ENCODE measurements around the gene CR1L. TPM values are rescaled to one million over a fixed set of nuclear protein-coding genes. Genes with fewer than 3 reads are reported as not detected.

CR1L gene
- polyA plus RNA-seq, 1 donor from 2014 or later, result not detected

GRCh38 chr1:207645635-207646081 is 725 bp downstream of the CR1L start:
- Histone ChIP-seq H3K9me2 (ENCODE audit: insufficient read depth, low read length) (no peaks in the 10 kb centered on the region), H3K9ac (ENCODE audit: low read length) (no peak overlapping the region), H3K27me3 (ENCODE audit: insufficient read depth, low read depth, low read length) (no peaks in the 10 kb centered on the region), H3K27ac (ENCODE audit: low read length) (no peak overlapping the region), H3K9me3 (ENCODE audit: low read length) (no peaks in the 10 kb centered on the region), H3K36me3 (ENCODE audit: insufficient read depth, low read length) (no peaks in the 10 kb centered on the region), H2AFZ (ENCODE audit: low read depth, low read length) (no peak overlapping the region), H3K4me2 (ENCODE audit: low read length) (no peak overlapping the region), H4K20me1 (ENCODE audit: insufficient read depth) (no peaks in the 10 kb centered on the region), H3K79me2 (replicated peaks; ENCODE audit: insufficient read depth, low read length) (no peaks in the 10 kb centered on the region), H3F3A (ENCODE audit: insufficient read depth, low read length, poor library complexity, severe bottlenecking) (no peaks in the 10 kb centered on the region), H3K4me3 (ENCODE audit: low read length) (no peak overlapping the region)
- TF ChIP-seq EZH2 (IDR thresholded peaks at IDR 0.05; ENCODE audit: borderline replicate concordance, insufficient read depth, low read length, poor library complexity, severe bottlenecking) (no peak), CTCF (IDR thresholded peaks at IDR 0.05; ENCODE audit: poor library complexity, severe bottlenecking) (no peak), POLR2AphosphoS5 (IDR thresholded peaks at IDR 0.05) (no peak), REST (IDR thresholded peaks at IDR 0.05; ENCODE audit: borderline replicate concordance) (no peak), TAF1 (IDR thresholded peaks at IDR 0.05; ENCODE audit: low read depth) (no peak), SMC3 (conservative IDR thresholded peaks at IDR 0.05; ENCODE audit: poor library complexity) (no peak), EP300 (conservative IDR thresholded peaks at IDR 0.05; ENCODE audit: poor library complexity, severe bottlenecking) (no peak), RAD21 (conservative IDR thresholded peaks at IDR 0.05) (no peak), MXI1 (conservative IDR thresholded peaks at IDR 0.05; ENCODE audit: poor library complexity, severe bottlenecking) (no peak)

- H3K9ac ChIP-seq (ENCODE audit: low read length), result no peak overlapping the region
- H2AFZ ChIP-seq (ENCODE audit: low read depth, low read length), result no peak overlapping the region
- H3K9me3 ChIP-seq (ENCODE audit: low read length), result no peaks in the 10 kb centered on the region
- H4K20me1 ChIP-seq (ENCODE audit: insufficient read depth), result no peaks in the 10 kb centered on the region
- TF ChIP-seq EZH2 (IDR thresholded peaks at IDR 0.05; ENCODE audit: borderline replicate concordance, insufficient read depth, low read length, poor library complexity, severe bottlenecking) (no peak), POLR2AphosphoS5 (IDR thresholded peaks at IDR 0.05) (no peak), TAF1 (IDR thresholded peaks at IDR 0.05; ENCODE audit: low read depth) (no peak), REST (IDR thresholded peaks at IDR 0.05; ENCODE audit: borderline replicate concordance) (no peak), CTCF (IDR thresholded peaks at IDR 0.05; ENCODE audit: poor library complexity, severe bottlenecking) (no peak)
- no peaks in the 10 kb centered on the region for H3K36me3 ChIP-seq (ENCODE audit: insufficient read depth, low read length)
- H3K9me2 ChIP-seq (ENCODE audit: insufficient read depth, low read length), result no peaks in the 10 kb centered on the region
- no peak overlapping the region for H3K27ac ChIP-seq (ENCODE audit: low read length)
- no peaks in the 10 kb centered on the region for H3K79me2 ChIP-seq (replicated peaks; ENCODE audit: insufficient read depth, low read length)
- no peak overlapping the region for H3K4me2 ChIP-seq (ENCODE audit: low read length)
- H3F3A ChIP-seq (ENCODE audit: insufficient read depth, low read length, poor library complexity, severe bottlenecking), result no peaks in the 10 kb centered on the region
- no peak overlapping the region for H3K4me3 ChIP-seq (ENCODE audit: low read length)
- H3K27me3 ChIP-seq (ENCODE audit: insufficient read depth, low read depth, low read length), result no peaks in the 10 kb centered on the region
Measured at GRCh38 chr1:207646171-207646570, 1.2 kb downstream of the CR1L start.
